Lower leg skin (tissue), 3 donors: ENCODE measurements around the gene F12.

ENCODE experiments used
- CTCF ChIP-seq, 3 donors: fragments of 450-650 bp; IDR thresholded peaks; one replicate each; pipeline ENCODE4 v1.5.1; 2016; ENCODE audit warnings: antibody characterized with exemption in 3 of 3, mild to moderate bottlenecking in 3 of 3, moderate library complexity in 2 of 3
- POLR2A ChIP-seq, 2 donors: fragments of 450-650 bp; IDR thresholded peaks; one replicate each; pipeline ENCODE4 v1.6.1; 2016 to 2017; ENCODE audit warnings: antibody characterized with exemption in 2 of 2, mild to moderate bottlenecking in 1 of 2, moderate library complexity in 1 of 2

- TF ChIP-seq POLR2A (IDR thresholded peaks at IDR 0.05) = no peak
- no peak for TF ChIP-seq CTCF (IDR thresholded peaks at IDR 0.05)
Measured at GRCh38 chr5:177388521-177389052, 20.8 kb downstream of the F12 start.
